GM10847 (cell line): ENCODE measurements around the gene KLK3.
A peak's percentile ranks its signal among the peaks of the same experiment; 100 is the strongest.

Experiments
- POLR2A ChIP-seq: IDR thresholded peaks from 2 replicates; pipeline ENCODE4 v1.6.1; 2011; ENCODE audit not compliant: insufficient read length; ENCODE audit errors: extremely low read depth

Gene KLK3

DNA sequence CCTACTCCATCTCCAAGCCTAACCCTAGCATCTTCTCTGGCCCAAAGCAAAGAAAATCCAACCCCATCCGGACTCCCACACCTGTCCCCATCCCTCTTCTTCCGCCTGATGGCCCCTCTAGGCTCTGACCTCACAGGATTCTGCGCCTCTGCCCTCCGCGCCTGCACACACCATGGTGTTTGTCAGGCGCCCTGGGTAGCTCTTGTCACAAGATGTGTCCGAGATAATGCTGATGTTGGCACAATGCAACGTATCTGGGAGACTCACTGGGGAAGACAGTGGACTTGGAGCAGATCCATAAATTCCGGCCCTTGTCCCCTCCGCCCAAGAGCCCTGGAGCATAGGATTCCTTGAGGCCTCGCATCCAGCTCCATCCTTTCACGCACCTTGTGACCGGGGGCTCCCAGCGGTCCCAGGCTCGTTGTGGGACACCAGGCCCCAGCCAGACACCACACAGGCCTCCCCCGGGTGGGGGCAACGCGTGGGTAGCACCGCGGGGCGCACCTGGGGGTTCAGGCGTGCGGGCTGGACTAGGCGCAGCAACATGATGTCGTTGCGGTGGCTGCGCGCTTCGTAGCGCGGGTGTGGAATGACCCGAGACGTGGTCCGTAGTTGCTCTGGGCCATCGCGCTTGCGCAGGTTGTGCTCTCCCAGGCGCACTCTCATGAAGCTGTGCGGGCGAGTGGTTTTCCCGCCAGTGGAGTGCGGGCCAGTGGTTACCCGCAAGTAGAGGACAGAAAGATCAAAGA, 28.0 kb upstream of the KLK3 start:
- TF ChIP-seq POLR2A, result no peak

DNA sequence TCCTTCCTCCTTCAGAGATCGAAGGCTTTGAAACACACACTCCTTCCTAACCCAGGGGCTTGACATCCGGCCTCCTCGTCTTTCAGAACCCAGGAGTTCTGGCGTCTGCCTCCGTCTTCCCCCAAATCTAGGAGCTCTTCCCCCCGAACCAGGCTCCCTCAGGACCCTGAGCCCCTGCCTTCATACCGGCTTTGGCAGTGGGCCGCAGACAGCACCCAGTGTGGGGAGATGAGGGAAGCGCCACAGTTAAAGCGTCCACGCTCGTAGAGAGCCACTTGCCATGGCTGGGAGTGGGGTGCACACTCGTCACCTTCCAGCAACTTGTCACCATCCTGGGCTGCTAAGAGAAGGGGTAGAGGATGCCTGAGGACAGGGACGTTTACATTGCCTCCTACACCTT, 27.2 kb upstream of the KLK3 start:
- no peak for TF ChIP-seq POLR2A

DNA sequence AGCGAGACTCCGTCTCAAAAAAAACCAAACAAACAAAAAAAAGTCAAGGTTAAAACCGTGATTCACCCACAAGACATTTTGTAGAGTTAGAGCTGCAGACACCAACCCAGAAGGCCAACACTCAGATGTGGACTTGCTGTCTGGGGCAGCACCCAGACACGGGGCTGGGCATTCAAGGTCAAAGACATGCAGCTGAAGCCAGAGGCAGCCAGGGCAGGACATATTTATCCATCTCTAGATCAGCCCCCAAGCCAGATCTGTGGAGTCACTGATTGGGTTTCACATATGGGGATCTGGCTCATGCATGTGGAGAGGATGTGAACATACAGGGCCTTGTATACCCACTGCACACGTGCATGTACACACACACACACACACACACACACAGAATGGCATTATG, 24.9 kb upstream of the KLK3 start:
- TF ChIP-seq POLR2A, result no peak

DNA sequence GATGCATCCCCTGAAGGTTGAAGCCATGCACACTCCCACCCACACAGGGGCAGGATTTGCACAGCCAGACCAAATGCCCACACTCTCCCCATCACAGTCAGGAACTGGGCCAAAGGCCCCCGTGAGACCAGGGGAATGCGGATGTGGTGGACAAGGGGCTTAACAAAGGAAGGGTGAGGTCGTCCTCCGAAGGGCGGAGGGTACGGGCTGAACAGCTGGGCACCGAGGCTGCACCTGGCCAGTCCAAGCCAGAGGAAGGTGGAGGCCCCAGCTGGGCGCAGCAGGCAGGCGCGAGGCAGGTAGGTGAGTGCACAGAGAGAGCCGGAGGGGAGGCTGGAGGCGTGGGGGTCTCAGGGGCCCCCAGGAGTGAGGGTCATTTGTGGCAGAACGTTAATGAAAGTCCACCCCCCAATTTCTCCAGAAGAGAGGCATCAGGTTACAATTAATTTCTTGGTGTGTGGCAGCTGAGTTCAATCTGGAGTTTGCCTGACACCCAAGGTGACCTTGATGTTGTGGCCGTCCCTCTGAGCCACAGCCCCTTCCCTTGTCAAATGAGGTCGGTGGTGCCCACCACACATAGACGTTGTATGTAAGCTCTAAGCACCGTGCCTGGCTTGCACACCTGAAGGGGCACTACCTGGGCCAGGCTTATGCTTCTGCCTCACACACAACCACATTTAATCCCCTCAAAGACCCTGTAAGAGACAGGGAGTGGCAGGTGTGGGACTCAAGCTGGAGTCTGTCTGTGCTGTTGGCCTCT, 24.3 kb upstream of the KLK3 start:
- no peak for TF ChIP-seq POLR2A

DNA sequence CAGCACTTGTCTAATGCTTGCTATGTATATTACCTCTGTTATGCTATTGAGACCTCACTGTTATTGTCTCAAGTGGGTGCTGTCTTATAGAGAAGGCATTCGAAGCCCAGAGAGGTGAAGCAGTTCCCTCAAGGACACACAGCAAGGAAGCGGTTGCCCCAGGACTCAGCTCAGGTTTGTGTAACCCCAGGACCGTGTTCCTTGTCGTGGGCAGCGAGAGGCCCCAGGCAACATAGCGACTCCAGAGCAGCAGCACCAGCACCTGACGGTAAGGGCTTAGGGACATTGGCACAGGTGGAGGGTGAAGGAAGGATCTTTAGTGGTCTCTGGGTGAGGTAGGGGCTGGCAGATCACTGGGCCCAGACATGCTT, 23.7 kb upstream of the KLK3 start:
- no peak for TF ChIP-seq POLR2A

DNA sequence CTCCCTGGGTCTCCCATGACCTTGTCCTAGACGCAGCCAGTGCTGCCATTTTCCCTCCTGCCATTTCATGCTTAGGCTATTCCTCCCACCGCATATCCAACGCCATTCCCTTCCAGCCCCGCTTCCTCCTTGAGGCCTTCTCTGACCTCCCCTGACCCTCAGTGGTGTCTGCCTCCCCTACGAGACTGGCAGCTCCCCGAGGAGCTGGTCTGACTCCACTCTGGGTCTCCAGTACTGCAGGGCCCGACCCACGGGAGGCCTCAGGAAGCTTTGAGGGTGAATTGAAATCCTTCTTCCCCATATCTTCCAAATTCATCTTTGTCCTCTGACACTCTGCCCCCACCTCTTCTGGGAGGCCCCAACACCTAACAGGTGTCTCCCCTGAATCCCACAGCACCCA, 22.0 kb upstream of the KLK3 start:
- TF ChIP-seq POLR2A, result no peak

DNA sequence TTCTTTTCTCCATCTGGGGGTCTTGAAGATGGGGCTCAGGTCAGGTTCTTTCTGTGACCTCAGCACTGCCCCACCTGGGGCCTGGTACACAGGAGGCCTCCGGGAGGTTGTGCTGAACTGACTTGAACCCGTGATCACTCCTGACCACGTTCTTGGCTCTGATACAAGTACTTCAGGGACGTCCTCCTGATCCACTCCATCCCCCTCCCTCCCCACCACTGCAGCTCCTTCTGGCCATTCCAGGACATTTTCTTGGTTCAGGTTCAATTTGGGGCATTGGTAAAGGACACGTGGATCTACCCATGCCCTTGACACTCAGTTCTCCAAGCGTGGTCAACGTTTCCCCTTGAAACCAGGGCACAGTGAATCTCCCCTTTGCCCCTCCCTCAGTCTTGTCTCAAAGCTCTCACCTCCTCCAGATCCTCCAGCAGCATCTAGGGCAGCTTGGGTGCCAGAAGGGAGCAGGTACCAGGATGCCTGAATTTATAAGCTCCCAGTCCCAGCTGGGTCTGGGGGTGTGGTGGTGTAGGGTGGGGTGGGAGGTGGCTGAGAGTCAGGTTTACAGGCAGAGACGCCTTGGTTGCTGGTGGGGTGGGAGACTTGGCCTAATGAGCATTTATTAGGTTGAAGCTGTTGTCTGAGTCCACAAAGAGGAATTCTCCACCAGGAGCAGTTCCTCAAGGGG, 21.5 kb upstream of the KLK3 start, which contains the start of gene KLK15:
TSS of gene KLK15 (minus strand) at position 458 of the 685 bp plus-strand sequence. CDS start 2,082 bp downstream, outside the sequence.
- no peak for TF ChIP-seq POLR2A

DNA sequence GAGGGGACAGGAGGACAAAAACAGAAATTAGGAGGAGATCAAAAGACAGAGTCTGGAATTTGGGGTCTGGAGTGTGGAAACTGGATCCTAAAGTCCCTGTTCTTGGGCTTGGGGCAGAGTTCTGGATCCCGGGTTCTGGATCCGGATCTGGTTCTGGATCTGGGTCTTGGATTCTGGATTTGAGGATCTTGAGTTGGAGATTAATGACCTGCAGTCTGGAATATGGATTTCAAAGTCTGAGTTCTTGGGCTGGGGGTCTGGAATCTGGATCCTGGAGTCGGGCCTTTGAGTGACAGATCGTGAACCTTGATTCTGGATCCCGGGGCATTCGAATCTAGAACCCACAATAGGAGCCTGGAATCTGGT, 20.9 kb upstream of the KLK3 start:
- TF ChIP-seq POLR2A, result no peak

DNA sequence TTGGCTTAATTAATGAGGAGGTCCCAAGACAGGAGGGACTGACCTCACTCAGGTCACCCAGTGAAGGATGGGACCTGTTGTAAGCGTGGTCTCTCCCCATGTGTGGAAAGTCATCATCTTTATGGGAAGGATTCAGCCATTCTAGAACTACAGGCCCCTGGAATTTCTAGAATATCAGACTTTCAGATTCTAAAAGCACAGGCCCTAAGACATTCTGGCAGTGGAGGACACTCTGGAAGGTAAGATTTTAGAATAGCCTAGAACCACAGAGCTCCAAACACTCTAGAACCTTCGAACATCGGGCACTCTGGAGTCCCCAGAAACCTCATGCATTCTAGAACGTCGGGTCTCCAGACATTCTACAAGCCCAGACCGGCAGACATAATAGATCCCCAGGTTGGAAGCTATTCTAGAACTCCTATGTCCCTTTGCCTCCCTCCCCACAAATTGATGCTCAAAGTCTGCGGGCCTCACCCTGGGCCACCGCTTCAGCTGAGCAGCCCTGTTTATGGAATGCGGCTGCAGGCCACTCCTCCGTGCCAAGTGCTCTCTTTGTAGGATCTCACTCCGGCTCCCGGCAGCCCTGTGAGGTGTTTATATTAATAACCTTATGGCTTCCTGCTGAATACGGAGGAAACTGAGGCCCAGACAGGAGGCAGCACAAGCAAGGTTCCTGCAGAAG, 19.5 kb upstream of the KLK3 start:
- no peak for TF ChIP-seq POLR2A

DNA sequence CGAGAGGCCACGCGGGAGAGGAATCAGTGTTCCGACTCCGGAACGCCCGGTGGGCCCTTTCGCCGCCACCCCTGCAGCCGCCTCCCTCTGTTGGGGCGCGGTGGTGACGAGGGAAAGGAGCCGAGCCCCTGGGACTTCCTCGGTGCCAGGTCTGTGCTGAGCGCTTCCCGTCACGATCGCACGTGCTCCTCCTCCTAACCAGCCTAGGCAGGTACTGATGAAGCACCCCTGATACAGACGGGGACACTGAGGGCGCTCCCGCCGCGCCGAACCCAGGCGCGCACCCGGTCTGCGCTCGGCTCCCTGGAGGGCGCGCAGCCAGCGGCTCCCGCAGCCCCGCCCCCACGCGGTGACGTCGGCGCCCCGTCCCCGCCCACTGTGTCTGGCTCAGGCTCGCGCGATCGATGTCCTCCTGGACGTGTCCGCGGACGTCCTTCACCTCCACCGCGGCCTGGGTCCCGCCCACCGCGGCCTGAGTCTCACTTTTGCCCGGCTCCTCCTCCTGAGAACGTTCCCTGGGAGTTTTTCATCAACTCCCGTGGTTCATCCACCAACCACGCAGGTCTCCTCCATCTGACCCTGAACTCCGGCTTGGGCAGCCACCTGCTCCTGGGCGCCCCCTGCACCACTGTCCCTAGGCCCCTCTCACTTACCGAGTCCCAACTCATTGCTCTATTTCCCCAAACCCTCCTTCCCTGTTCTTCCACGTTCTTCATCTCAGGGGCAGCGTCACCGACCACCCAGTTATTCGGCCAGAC, 18.8 kb upstream of the KLK3 start:
- TF ChIP-seq POLR2A, result peak; percentile 78

DNA sequence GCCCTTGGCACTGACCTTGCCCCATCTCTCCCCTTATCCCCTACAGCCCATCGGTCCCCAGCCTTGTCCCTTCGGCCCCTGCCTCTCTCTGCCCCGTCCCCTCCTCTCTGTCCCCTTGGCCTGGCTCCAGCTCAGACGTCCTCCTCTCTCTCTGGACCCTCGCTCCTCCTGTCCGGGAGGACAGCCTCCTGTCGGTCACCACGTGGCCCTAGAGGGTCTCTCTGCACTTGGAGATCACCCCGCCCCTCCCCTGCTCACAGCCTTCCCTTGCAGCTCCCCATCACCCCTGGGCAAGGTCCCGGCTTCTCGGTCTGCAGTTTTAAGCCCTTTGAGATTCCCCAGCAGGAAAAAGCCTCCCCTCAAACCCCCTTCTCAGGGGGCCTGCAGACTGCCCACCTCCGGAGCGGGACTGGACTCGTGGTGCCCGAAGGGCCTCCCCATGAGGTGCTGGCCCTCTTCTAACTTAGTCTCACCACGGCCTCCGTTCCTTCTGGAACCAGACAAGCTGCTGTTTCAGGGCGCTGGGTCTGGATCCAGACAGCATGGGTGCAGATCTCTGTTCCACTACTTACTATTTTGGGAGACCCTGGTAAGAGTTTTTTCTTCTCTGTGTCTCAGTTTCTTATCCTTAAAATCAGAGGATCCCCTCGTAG, 18.0 kb upstream of the KLK3 start:
- no peak for TF ChIP-seq POLR2A

DNA sequence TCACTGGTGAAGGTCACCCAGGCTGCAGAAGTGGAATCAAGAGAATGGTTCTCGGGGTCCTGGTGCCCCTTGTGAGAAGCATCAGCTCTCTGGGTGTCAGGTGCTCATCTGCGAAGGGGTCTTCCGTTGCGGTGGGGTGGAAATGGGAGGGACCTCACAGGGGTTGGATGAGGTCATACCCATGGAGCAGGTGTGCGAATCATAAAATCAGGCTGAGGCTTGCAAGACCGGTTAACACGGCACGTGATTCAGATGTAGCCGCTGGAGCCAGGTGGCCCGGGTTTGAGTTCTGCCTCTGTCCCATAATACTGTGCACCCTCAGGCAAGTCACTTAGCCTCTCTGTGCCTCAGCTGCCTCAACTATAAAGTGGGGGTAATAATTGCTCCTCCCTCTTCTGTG, 17.4 kb upstream of the KLK3 start:
- TF ChIP-seq POLR2A, result no peak

DNA sequence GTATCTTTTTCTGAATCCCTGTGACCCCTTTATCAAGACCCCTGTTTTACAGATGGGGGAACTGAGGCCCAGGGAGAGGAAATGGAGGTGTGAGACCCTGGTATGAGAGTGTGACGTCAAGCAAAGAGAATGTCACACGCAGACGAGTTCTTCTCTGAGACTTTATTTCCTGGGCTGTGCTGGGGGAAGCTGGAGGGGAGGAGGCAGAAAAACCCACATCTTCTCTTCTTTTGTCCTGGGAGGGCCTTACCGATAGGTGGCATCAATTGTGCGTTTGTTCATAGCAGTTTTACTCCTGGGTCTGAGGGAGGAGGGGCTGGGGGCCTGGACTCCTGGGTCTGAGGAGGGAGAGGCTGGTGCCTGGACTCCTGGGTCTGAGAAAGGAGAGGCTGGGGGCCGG, 16.5 kb upstream of the KLK3 start:
- no peak for TF ChIP-seq POLR2A

DNA sequence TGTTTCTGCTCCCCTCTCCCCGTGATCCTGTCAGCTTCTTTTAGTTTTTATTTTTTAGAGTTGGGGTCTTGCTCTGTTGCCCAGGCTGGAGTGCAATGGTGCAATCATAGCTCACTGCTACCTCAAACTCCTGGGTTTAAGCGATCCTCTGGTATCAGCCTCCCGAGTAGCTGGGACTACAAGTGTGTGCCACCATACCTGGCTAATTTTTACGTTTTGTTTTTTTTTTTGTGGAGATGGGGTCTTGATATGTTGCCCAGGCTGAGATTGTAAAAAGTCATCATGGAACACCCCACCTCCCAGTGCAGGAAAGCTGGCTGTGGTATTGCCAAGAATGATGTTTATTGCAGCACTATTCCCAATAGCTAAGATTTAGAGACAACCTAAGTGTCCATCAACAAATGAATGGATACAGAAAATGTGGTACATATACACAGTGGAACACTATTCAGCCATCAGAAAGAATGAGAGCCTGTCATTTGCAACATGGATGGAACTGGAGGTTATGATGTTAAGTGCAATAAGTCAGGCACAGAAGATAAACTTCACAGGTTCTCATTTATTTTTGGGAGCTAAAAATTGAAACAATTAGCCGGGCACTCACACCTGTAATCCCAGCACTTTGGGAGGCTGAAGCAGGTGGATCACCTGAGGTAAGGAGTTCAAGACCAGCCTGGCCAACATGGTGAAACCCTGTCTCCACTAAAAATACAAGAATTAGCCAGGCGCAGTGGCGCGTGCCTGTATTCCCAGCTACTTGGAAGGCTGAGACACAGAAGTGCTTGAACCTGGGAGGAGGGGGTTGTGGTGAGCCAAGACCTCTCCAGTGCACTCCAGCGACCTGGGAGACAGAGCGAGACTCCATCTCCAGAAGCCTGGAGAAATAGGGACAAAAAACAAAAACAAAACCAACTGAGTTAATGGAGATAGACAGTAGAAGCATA, 14.7 kb upstream of the KLK3 start:
- TF ChIP-seq POLR2A, result no peak

DNA sequence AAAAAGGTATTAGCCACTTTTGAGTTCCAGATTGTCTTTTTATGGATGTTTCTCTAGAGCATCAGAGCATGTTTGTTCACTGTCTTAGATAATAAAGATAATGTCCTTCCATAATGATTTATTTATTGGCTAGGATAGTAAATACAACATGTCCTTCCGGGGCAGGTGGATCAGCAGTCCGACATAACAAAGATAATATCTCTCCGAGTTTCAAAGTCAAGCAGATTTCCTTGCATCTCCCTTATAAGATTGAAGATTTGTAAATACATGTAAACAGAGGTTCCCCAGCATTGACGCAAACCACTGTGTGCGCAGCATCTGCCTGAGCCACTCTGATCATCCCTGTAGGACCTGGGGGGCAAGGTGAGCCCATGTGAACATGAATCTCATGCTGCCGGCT, 12.6 kb upstream of the KLK3 start:
- TF ChIP-seq POLR2A, result no peak
